Measurements from ENCODE around the gene DNAJB8. TPM values are rescaled to one million over a fixed set of nuclear protein-coding genes. Genes with fewer than 3 reads are reported as not detected.

Gene DNAJB8
- total and polyA plus RNA-seq, 2 donors: not detected

GRCh38 chr3:128472449-128473179 lies 5.9 kb upstream of the DNAJB8 start:
- Histone ChIP-seq H3K27ac (ENCODE audit: low read depth in 1 of 2, low read length in 1 of 2) (no peak overlapping the region), H3K27me3 (ENCODE audit: control insufficient read depth in 2 of 2, insufficient read depth in 1 of 2, low read length in 1 of 2) (peaks cover 0 to 40% of the 10 kb centered on the region in 2 donors), H3K4me3 (ENCODE audit: low read length in 2 of 2) (no peak overlapping the region), H3K4me1 (ENCODE audit: control insufficient read depth in 2 of 2, insufficient read depth in 2 of 2, low read length in 2 of 2) (no peaks in the 10 kb centered on the region), H3K9me3 (ENCODE audit: control insufficient read depth in 2 of 2, insufficient read depth in 1 of 2, low read length in 1 of 2) (no peaks in the 10 kb centered on the region), H3K36me3 (ENCODE audit: control insufficient read depth in 2 of 2, insufficient read depth in 2 of 2, low read length in 1 of 2) (no peaks in the 10 kb centered on the region)
- no peak for DNase-seq (ENCODE audit: low read depth in 6 of 9, low spot score in 9 of 9)
- 93% methylated on average over 13 of the region's 13 CpGs for WGBS

- no peaks in the 10 kb centered on the region for H3K36me3 ChIP-seq (ENCODE audit: control insufficient read depth in 2 of 2, insufficient read depth in 2 of 2, low read length in 1 of 2)
- no peaks in the 10 kb centered on the region for H3K4me1 ChIP-seq (ENCODE audit: control insufficient read depth in 2 of 2, insufficient read depth in 2 of 2, low read length in 2 of 2)
- H3K27me3 ChIP-seq (ENCODE audit: control insufficient read depth in 2 of 2, insufficient read depth in 1 of 2, low read length in 1 of 2): peaks cover 0 to 33% of the 10 kb centered on the region in 2 donors
- no peak for DNase-seq (ENCODE audit: low read depth in 6 of 9, low spot score in 9 of 9)
- no peak overlapping the region for H3K27ac ChIP-seq (ENCODE audit: low read depth in 1 of 2, low read length in 1 of 2)
- 96% methylated on average over 3 of the region's 3 CpGs for WGBS
- H3K9me3 ChIP-seq (ENCODE audit: control insufficient read depth in 2 of 2, insufficient read depth in 1 of 2, low read length in 1 of 2): no peaks in the 10 kb centered on the region
- H3K4me3 ChIP-seq (ENCODE audit: low read length in 2 of 2): no peak overlapping the region
These were observed 5.0 kb upstream of the DNAJB8 start for GRCh38 chr3:128471720-128472119.

- Histone ChIP-seq H3K27ac (ENCODE audit: low read depth in 1 of 2, low read length in 1 of 2) (no peak overlapping the region), H3K4me1 (ENCODE audit: control insufficient read depth in 2 of 2, insufficient read depth in 2 of 2, low read length in 2 of 2) (no peaks in the 10 kb centered on the region), H3K27me3 (ENCODE audit: control insufficient read depth in 2 of 2, insufficient read depth in 1 of 2, low read length in 1 of 2) (peaks cover 0 to 32% of the 10 kb centered on the region in 2 donors), H3K4me3 (ENCODE audit: low read length in 2 of 2) (no peak overlapping the region), H3K36me3 (ENCODE audit: control insufficient read depth in 2 of 2, insufficient read depth in 2 of 2, low read length in 1 of 2) (no peaks in the 10 kb centered on the region), H3K9me3 (ENCODE audit: control insufficient read depth in 2 of 2, insufficient read depth in 1 of 2, low read length in 1 of 2) (no peaks in the 10 kb centered on the region)
- 96% methylated on average over 2 of the region's 2 CpGs for WGBS
- DNase-seq (ENCODE audit: low read depth in 6 of 9, low spot score in 9 of 9): no peak
These were observed 4.4 kb upstream of the DNAJB8 start for GRCh38 chr3:128471110-128471509.

- WGBS: 79% methylated on average over 13 of the region's 13 CpGs
These were observed 3.6 kb upstream of the DNAJB8 start for GRCh38 chr3:128470134-128470899.

GRCh38 chr3:128469556-128469955 lies 2.9 kb upstream of the DNAJB8 start:
- 93% methylated on average over 6 of the region's 6 CpGs for WGBS
- H3K4me1 ChIP-seq (ENCODE audit: control insufficient read depth in 2 of 2, insufficient read depth in 2 of 2, low read length in 2 of 2): no peaks in the 10 kb centered on the region
- DNase-seq (ENCODE audit: low read depth in 6 of 9, low spot score in 9 of 9): no peak
- no peak overlapping the region for H3K4me3 ChIP-seq (ENCODE audit: low read length in 2 of 2)
- no peak overlapping the region for H3K27ac ChIP-seq (ENCODE audit: low read depth in 1 of 2, low read length in 1 of 2)
- H3K27me3 ChIP-seq (ENCODE audit: control insufficient read depth in 2 of 2, insufficient read depth in 1 of 2, low read length in 1 of 2): peaks cover 0 to 30% of the 10 kb centered on the region in 2 donors
- no peaks in the 10 kb centered on the region for H3K9me3 ChIP-seq (ENCODE audit: control insufficient read depth in 2 of 2, insufficient read depth in 1 of 2, low read length in 1 of 2)
- no peaks in the 10 kb centered on the region for H3K36me3 ChIP-seq (ENCODE audit: control insufficient read depth in 2 of 2, insufficient read depth in 2 of 2, low read length in 1 of 2)

More at GRCh38 chr3:128470134-128470899, 3.6 kb upstream of the DNAJB8 start:
- H3K27ac ChIP-seq (ENCODE audit: low read depth in 1 of 2, low read length in 1 of 2): no peak overlapping the region
- H3K4me1 ChIP-seq (ENCODE audit: control insufficient read depth in 2 of 2, insufficient read depth in 2 of 2, low read length in 2 of 2): no peaks in the 10 kb centered on the region
- H3K9me3 ChIP-seq (ENCODE audit: control insufficient read depth in 2 of 2, insufficient read depth in 1 of 2, low read length in 1 of 2): no peaks in the 10 kb centered on the region
- DNase-seq (ENCODE audit: low read depth in 6 of 9, low spot score in 9 of 9): no peak
- no peaks in the 10 kb centered on the region for H3K36me3 ChIP-seq (ENCODE audit: control insufficient read depth in 2 of 2, insufficient read depth in 2 of 2, low read length in 1 of 2)
- peaks cover 0 to 29% of the 10 kb centered on the region in 2 donors for H3K27me3 ChIP-seq (ENCODE audit: control insufficient read depth in 2 of 2, insufficient read depth in 1 of 2, low read length in 1 of 2)
- no peak overlapping the region for H3K4me3 ChIP-seq (ENCODE audit: low read length in 2 of 2)

GRCh38 chr3:128468791-128469527 lies 2.3 kb upstream of the DNAJB8 start:
- 94% methylated on average over 10 of the region's 10 CpGs for WGBS
- no peaks in the 10 kb centered on the region for H3K36me3 ChIP-seq (ENCODE audit: control insufficient read depth in 2 of 2, insufficient read depth in 2 of 2, low read length in 1 of 2)
- no peak overlapping the region for H3K4me3 ChIP-seq (ENCODE audit: low read length in 2 of 2)
- H3K27ac ChIP-seq (ENCODE audit: low read depth in 1 of 2, low read length in 1 of 2): no peak overlapping the region
- H3K27me3 ChIP-seq (ENCODE audit: control insufficient read depth in 2 of 2, insufficient read depth in 1 of 2, low read length in 1 of 2): peaks cover 0 to 30% of the 10 kb centered on the region in 2 donors
- DNase-seq (ENCODE audit: low read depth in 6 of 9, low spot score in 9 of 9): no peak
- no peaks in the 10 kb centered on the region for H3K9me3 ChIP-seq (ENCODE audit: control insufficient read depth in 2 of 2, insufficient read depth in 1 of 2, low read length in 1 of 2)
- H3K4me1 ChIP-seq (ENCODE audit: control insufficient read depth in 2 of 2, insufficient read depth in 2 of 2, low read length in 2 of 2): no peaks in the 10 kb centered on the region

- Histone ChIP-seq H3K4me3 (ENCODE audit: low read length in 2 of 2) (no peak overlapping the region), H3K27me3 (ENCODE audit: control insufficient read depth in 2 of 2, insufficient read depth in 1 of 2, low read length in 1 of 2) (peaks cover 0 to 28% of the 10 kb centered on the region in 2 donors), H3K9me3 (ENCODE audit: control insufficient read depth in 2 of 2, insufficient read depth in 1 of 2, low read length in 1 of 2) (no peaks in the 10 kb centered on the region), H3K36me3 (ENCODE audit: control insufficient read depth in 2 of 2, insufficient read depth in 2 of 2, low read length in 1 of 2) (no peaks in the 10 kb centered on the region), H3K4me1 (ENCODE audit: control insufficient read depth in 2 of 2, insufficient read depth in 2 of 2, low read length in 2 of 2) (no peaks in the 10 kb centered on the region), H3K27ac (ENCODE audit: low read depth in 1 of 2, low read length in 1 of 2) (no peak overlapping the region)
- WGBS: 95% methylated on average over 17 of the region's 17 CpGs
- no peak for DNase-seq (ENCODE audit: low read depth in 6 of 9, low spot score in 9 of 9)
These were observed 1.6 kb upstream of the DNAJB8 start for GRCh38 chr3:128468285-128468790.

- 67% methylated on average over 1 of the region's 1 CpG for WGBS
- Histone ChIP-seq H3K4me3 (ENCODE audit: low read length in 2 of 2) (no peak overlapping the region), H3K4me1 (ENCODE audit: control insufficient read depth in 2 of 2, insufficient read depth in 2 of 2, low read length in 2 of 2) (no peaks in the 10 kb centered on the region), H3K27me3 (ENCODE audit: control insufficient read depth in 2 of 2, insufficient read depth in 1 of 2, low read length in 1 of 2) (peaks cover 0 to 22% of the 10 kb centered on the region in 2 donors), H3K36me3 (ENCODE audit: control insufficient read depth in 2 of 2, insufficient read depth in 2 of 2, low read length in 1 of 2) (no peaks in the 10 kb centered on the region), H3K9me3 (ENCODE audit: control insufficient read depth in 2 of 2, insufficient read depth in 1 of 2, low read length in 1 of 2) (no peaks in the 10 kb centered on the region), H3K27ac (ENCODE audit: low read depth in 1 of 2, low read length in 1 of 2) (no peak overlapping the region)
- no peak for DNase-seq (ENCODE audit: low read depth in 6 of 9, low spot score in 9 of 9)
These were observed 2.0 kb downstream of the DNAJB8 start for GRCh38 chr3:128464702-128465101.
